Activated CD4-positive, alpha-beta T cell treated with anti-CD3 and anti-CD28 coated beads for 36 hours (primary cell): Measurements from ENCODE around the gene PEDS1. TPM values are rescaled to one million over a fixed set of nuclear protein-coding genes. Genes with fewer than 3 reads are reported as not detected.

ENCODE experiments used
- ATAC-seq: fragments of 200-7000 bp; cut with Tn5 transposase; one replicate; pipeline ENCODE4 v1.10.0; 2021; ENCODE audit warnings: mild to moderate bottlenecking, moderate library complexity
- CTCF ChIA-PET: fragments of 350-600 bp; sonication (Branson Sonifier 250); formaldehyde crosslinking; loops from one replicate; lab custom pipeline; 2021; ENCODE audit warnings: antibody characterized with exemption; lab: Charles Lee
- POLR2A ChIA-PET: fragments of 350-600 bp; sonication (Branson Sonifier 250); formaldehyde crosslinking; loops from one replicate; lab custom pipeline; 2021; ENCODE audit warnings: antibody characterized with exemption, inconsistent platforms; lab: Charles Lee
- DNase-seq: peaks from one replicate; pipeline ENCODE4 v3.0.0-alpha.2; 2020
- H3K27ac Mint-ChIP-seq: one replicate; pipeline ENCODE4 v1.8.0; 2021; ENCODE audit warnings: mixed read lengths
- H3K27me3 Mint-ChIP-seq: one replicate; pipeline ENCODE4 v1.8.0; 2021; ENCODE audit warnings: mixed read lengths
- H3K36me3 Mint-ChIP-seq: one replicate; pipeline ENCODE4 v1.8.0; 2021; ENCODE audit warnings: low read depth, mixed read lengths
- H3K4me1 Mint-ChIP-seq: one replicate; pipeline ENCODE4 v1.8.0; 2021; ENCODE audit warnings: mixed read lengths
- H3K4me3 Mint-ChIP-seq: one replicate; pipeline ENCODE4 v1.8.0; 2021; ENCODE audit warnings: mild to moderate bottlenecking, moderate library complexity, mixed read lengths
- H3K9me3 Mint-ChIP-seq: one replicate; pipeline ENCODE4 v1.8.0; 2021; ENCODE audit warnings: low read depth, mixed read lengths
- intact Hi-C, 2 experiments: fragments of 100-400 bp; cut with DNase I in 1 of 2; cut with micrococcal nuclease in 1 of 2; formaldehyde crosslinking; loops; one replicate each; pipeline versions ENCODE4 v1.14.2 to v1.15.1; 2022 to 2024; cut with DNase I, micrococcal nuclease
- total RNA-seq, 2 experiments: library from RNA; stranded (reverse); gene quantifications; one replicate each; pipeline ENCODE4 v1.2.3, GENCODE V29; 2021

Gene PEDS1
- total RNA-seq, 2 experiments from 2014 or later: 13.2 to 16.8 TPM

GRCh38 chr20:50190251-50191064 lies 36.9 kb upstream of the PEDS1 start, which contains the start of gene CEBPB:
Gene CEBPB, plus strand, starts transcription at chr20:50190830. Its CDS starts 204 bp downstream, at chr20:50191034.
- ChIA-PET CTCF (interaction anchor here (0.7 to 10.4 kb wide), 7 partner anchors 37 to 1303 kb away, joined by 3 to 158 read pairs (median 3); no protein-coding TSS in a partner anchor), POLR2A (interaction anchor here (0.5 to 0.9 kb wide), 2 partner anchors 248 to 357 kb away, joined by 3 to 8 read pairs; no protein-coding TSS in a partner anchor)
- peaks cover 20% of the 10 kb centered on the region for H3K4me1 Mint-ChIP-seq
- no peaks in the 10 kb centered on the region for H3K9me3 Mint-ChIP-seq
- H3K27ac Mint-ChIP-seq: peak within 1 kb of the TSS; percentile 84
- DNase-seq: peak; percentile 93
- intact Hi-C loops: loop anchor here (1.0 to 10.0 kb wide), 15 partner anchors 37 to 742 kb away; partner anchors contain the start of genes ADNP (in 1 of the 2), PARD6B (in 1 of the 2), PEDS1 (in 1 of the 2) and PTPN1 (in 1 of the 2)
- peak within 1 kb of the TSS; percentile 96 for H3K4me3 Mint-ChIP-seq
- ATAC-seq: peak; percentile 60
- peaks cover 26% of the 10 kb centered on the region for H3K36me3 Mint-ChIP-seq
- peaks cover 6% of the 10 kb centered on the region for H3K27me3 Mint-ChIP-seq

- peak; percentile 60 for DNase-seq
- intact Hi-C loops: loop anchor here (1.0 to 10.0 kb wide), 16 partner anchors 36 to 743 kb away; partner anchors contain the start of genes ADNP (in 1 of the 2), PARD6B (in 1 of the 2), PEDS1 (in 1 of the 2) and PTPN1 (in 1 of the 2)
Measured at GRCh38 chr20:50189681-50190250, 36.2 kb upstream of the PEDS1 start.

GRCh38 chr20:50188879-50189680 lies 35.6 kb upstream of the PEDS1 start:
- CTCF ChIA-PET: interaction anchor here (0.6 to 10.4 kb wide), 14 partner anchors 11 to 565 kb away, joined by 3 to 158 read pairs (median 4); no protein-coding TSS in a partner anchor
- H3K9me3 Mint-ChIP-seq: no peaks in the 10 kb centered on the region
- POLR2A ChIA-PET: interaction anchor here (0.6 kb wide), 1 partner anchor 276 kb away, joined by 3 read pairs; no protein-coding TSS in a partner anchor
- peaks cover 13% of the 10 kb centered on the region for H3K27me3 Mint-ChIP-seq
- H3K4me3 Mint-ChIP-seq: no peak overlapping the region
- peaks cover 14% of the 10 kb centered on the region for H3K4me1 Mint-ChIP-seq
- no peak overlapping the region for H3K27ac Mint-ChIP-seq
- ATAC-seq (no peak), DNase-seq (no peak)
- intact Hi-C loops: loop anchor here in 1 of 2 experiments (5.0 kb wide), 1 partner anchor 558 kb away; no protein-coding TSS in a partner anchor
- peaks cover 19% of the 10 kb centered on the region for H3K36me3 Mint-ChIP-seq

More at GRCh38 chr20:50189681-50190250, 36.2 kb upstream of the PEDS1 start:
- Mint-ChIP-seq H3K36me3 (peaks cover 25% of the 10 kb centered on the region), H3K4me1 (peaks cover 18% of the 10 kb centered on the region), H3K9me3 (no peaks in the 10 kb centered on the region), H3K27me3 (peaks cover 10% of the 10 kb centered on the region), H3K27ac (no peak overlapping the region), H3K4me3 (peak overlapping the region; percentile 30)
- ATAC-seq: no peak
- ChIA-PET CTCF (interaction anchor here (0.9 to 10.4 kb wide), 6 partner anchors 36 to 322 kb away, joined by 3 to 158 read pairs (median 4); no protein-coding TSS in a partner anchor), POLR2A (interaction anchor here (0.6 kb wide), 1 partner anchor 276 kb away, joined by 3 read pairs; no protein-coding TSS in a partner anchor)

- Mint-ChIP-seq H3K36me3 (peaks cover 12% of the 10 kb centered on the region), H3K4me1 (peaks cover 7% of the 10 kb centered on the region), H3K27me3 (peaks cover 16% of the 10 kb centered on the region), H3K4me3 (no peak overlapping the region), H3K27ac (no peak overlapping the region), H3K9me3 (no peaks in the 10 kb centered on the region)
- ATAC-seq (no peak), DNase-seq (no peak)
- CTCF ChIA-PET: interaction anchor here (0.6 to 10.4 kb wide), 16 partner anchors 10 to 565 kb away, joined by 3 to 158 read pairs (median 3); no protein-coding TSS in a partner anchor
- intact Hi-C loops: loop anchor here in 1 of 2 experiments (5.0 kb wide), 1 partner anchor 559 kb away; no protein-coding TSS in a partner anchor
- POLR2A ChIA-PET: no interaction called here
Measured at GRCh38 chr20:50188287-50188688, 34.8 kb upstream of the PEDS1 start.

- ChIA-PET POLR2A (interaction anchor here (0.5 kb wide), 1 partner anchor 1418 kb away, joined by 4 read pairs; no protein-coding TSS in a partner anchor), CTCF (interaction anchor here (0.6 to 10.4 kb wide), 18 partner anchors 9 to 405 kb away, joined by 3 to 158 read pairs (median 3); no protein-coding TSS in a partner anchor)
- ATAC-seq: no peak
- Mint-ChIP-seq H3K4me1 (peaks cover 2% of the 10 kb centered on the region), H3K9me3 (no peaks in the 10 kb centered on the region), H3K27me3 (peaks cover 18% of the 10 kb centered on the region), H3K27ac (no peak overlapping the region), H3K36me3 (peaks cover 4% of the 10 kb centered on the region), H3K4me3 (no peak overlapping the region)
- intact Hi-C loops: loop anchor here in 1 of 2 experiments (5.0 kb wide), 1 partner anchor 560 kb away; no protein-coding TSS in a partner anchor
- DNase-seq: no peak
Measured at GRCh38 chr20:50187403-50188051, 34.0 kb upstream of the PEDS1 start.

- POLR2A ChIA-PET: no interaction called here
Measured at GRCh38 chr20:50186987-50187402, 33.5 kb upstream of the PEDS1 start.

GRCh38 chr20:50186151-50186885 lies 32.8 kb upstream of the PEDS1 start:
- ChIA-PET POLR2A (interaction anchor here (0.6 to 0.7 kb wide), 2 partner anchors 33 to 70 kb away, joined by 3 read pairs; partner anchors contain the start of gene PEDS1), CTCF (interaction anchor here (0.6 to 10.4 kb wide), 16 partner anchors 9 to 399 kb away, joined by 3 to 158 read pairs (median 4); no protein-coding TSS in a partner anchor)
- H3K4me3 Mint-ChIP-seq: no peak overlapping the region
- H3K27me3 Mint-ChIP-seq: peaks cover 18% of the 10 kb centered on the region
- H3K36me3 Mint-ChIP-seq: no peaks in the 10 kb centered on the region
- DNase-seq (peak; percentile 94), ATAC-seq (peak; percentile 20)
- intact Hi-C loops: loop anchor here (1.0 to 5.0 kb wide), 4 partner anchors 274 to 561 kb away; no protein-coding TSS in a partner anchor
- H3K27ac Mint-ChIP-seq: no peak overlapping the region
- no peaks in the 10 kb centered on the region for H3K9me3 Mint-ChIP-seq
- peaks cover 2% of the 10 kb centered on the region for H3K4me1 Mint-ChIP-seq

More at GRCh38 chr20:50186987-50187402, 33.5 kb upstream of the PEDS1 start:
- ATAC-seq (no peak), DNase-seq (no peak)
- intact Hi-C loops: loop anchor here (1.0 to 5.0 kb wide), 4 partner anchors 273 to 560 kb away; no protein-coding TSS in a partner anchor
- no peak overlapping the region for H3K4me3 Mint-ChIP-seq
- H3K4me1 Mint-ChIP-seq: peaks cover 2% of the 10 kb centered on the region
- CTCF ChIA-PET: interaction anchor here (0.6 to 10.4 kb wide), 8 partner anchors 9 to 398 kb away, joined by 3 to 158 read pairs (median 4); no protein-coding TSS in a partner anchor
- no peaks in the 10 kb centered on the region for H3K36me3 Mint-ChIP-seq
- no peaks in the 10 kb centered on the region for H3K9me3 Mint-ChIP-seq
- peaks cover 18% of the 10 kb centered on the region for H3K27me3 Mint-ChIP-seq
- H3K27ac Mint-ChIP-seq: no peak overlapping the region

- intact Hi-C loops: loop anchor here in 1 of 2 experiments (5.0 kb wide), 1 partner anchor 562 kb away; no protein-coding TSS in a partner anchor
- no peak overlapping the region for H3K27ac Mint-ChIP-seq
- H3K27me3 Mint-ChIP-seq: peaks cover 18% of the 10 kb centered on the region
- no peak for ATAC-seq
- no peak overlapping the region for H3K4me3 Mint-ChIP-seq
- DNase-seq: no peak
- CTCF ChIA-PET: interaction anchor here (0.6 to 10.4 kb wide), 15 partner anchors 8 to 400 kb away, joined by 3 to 158 read pairs (median 3); no protein-coding TSS in a partner anchor
- POLR2A ChIA-PET: interaction anchor here (0.6 to 0.7 kb wide), 2 partner anchors 32 to 69 kb away, joined by 3 read pairs; partner anchors contain the start of gene PEDS1
- H3K4me1 Mint-ChIP-seq: peaks cover 2% of the 10 kb centered on the region
- H3K9me3 Mint-ChIP-seq: no peaks in the 10 kb centered on the region
- no peaks in the 10 kb centered on the region for H3K36me3 Mint-ChIP-seq
Measured at GRCh38 chr20:50185426-50185825, 31.9 kb upstream of the PEDS1 start.

- ATAC-seq: no peak
- POLR2A ChIA-PET: no interaction called here
- peaks cover 18% of the 10 kb centered on the region for H3K27me3 Mint-ChIP-seq
- no peak overlapping the region for H3K27ac Mint-ChIP-seq
- no peak overlapping the region for H3K4me3 Mint-ChIP-seq
- no peaks in the 10 kb centered on the region for H3K9me3 Mint-ChIP-seq
- no peaks in the 10 kb centered on the region for H3K36me3 Mint-ChIP-seq
- DNase-seq: no peak
- CTCF ChIA-PET: interaction anchor here (0.8 to 10.4 kb wide), 5 partner anchors 13 to 352 kb away, joined by 3 to 158 read pairs (median 3); no protein-coding TSS in a partner anchor
- intact Hi-C loops: no loop called here
- H3K4me1 Mint-ChIP-seq: peaks cover 2% of the 10 kb centered on the region
Measured at GRCh38 chr20:50182346-50182745, 28.8 kb upstream of the PEDS1 start.
